OCI-LY1 (cell line): ENCODE measurements around the gene IDH3A.

ENCODE experiments used
- H2AFZ ChIP-seq: fragments of 200-600 bp; sonication (generic), shearing (Covaris generic); 2 replicates; pipeline ENCODE4 v1.6.0; 2014; ENCODE audit warnings: antibody characterized with exemption, mild to moderate bottlenecking, low read length
- H3F3A ChIP-seq: fragments of 200-600 bp; sonication (generic), shearing (Covaris generic); 2 replicates; pipeline ENCODE4 v1.6.0; 2014; ENCODE audit warnings: mild to moderate bottlenecking, antibody characterized with exemption, low read length, moderate library complexity; ENCODE audit not compliant: insufficient read depth
- H3K27ac ChIP-seq: fragments of 200-600 bp; sonication (generic); 2 replicates; pipeline ENCODE4 v1.5.1; 2014; ENCODE audit warnings: low read length, mixed run types, mild to moderate bottlenecking, low read depth; ENCODE audit not compliant: poor library complexity, severe bottlenecking
- H3K27me3 ChIP-seq: fragments of 200-600 bp; sonication (generic); 2 replicates; pipeline ENCODE4 v1.6.0; 2014; ENCODE audit warnings: antibody characterized with exemption, mild to moderate bottlenecking, low read length, moderate library complexity; ENCODE audit not compliant: insufficient read depth
- H3K36me3 ChIP-seq: fragments of 200-600 bp; sonication (generic); 2 replicates; pipeline ENCODE4 v1.6.1; 2014; ENCODE audit warnings: mild to moderate bottlenecking, antibody characterized with exemption, low read length, moderate library complexity, mixed read lengths; ENCODE audit not compliant: insufficient read depth
- H3K4me1 ChIP-seq: fragments of 200-600 bp; sonication (generic); 2 replicates; pipeline ENCODE4 v1.5.1; 2014; ENCODE audit warnings: mild to moderate bottlenecking, low read length, moderate library complexity; ENCODE audit not compliant: insufficient read depth, severe bottlenecking
- H3K4me2 ChIP-seq: fragments of 200-600 bp; sonication (generic), shearing (Covaris generic); 2 replicates; pipeline ENCODE4 v1.6.1; 2014; ENCODE audit warnings: low read length
- H3K4me3 ChIP-seq: fragments of 200-600 bp; sonication (generic); 2 replicates; pipeline ENCODE4 v1.5.1; 2014; ENCODE audit warnings: low read length, low read depth, mild to moderate bottlenecking, mixed read lengths; ENCODE audit not compliant: poor library complexity, severe bottlenecking
- H3K79me2 ChIP-seq: fragments of 200-600 bp; shearing (Covaris generic); 2 replicates; pipeline ENCODE4 v1.6.1; 2016; ENCODE audit warnings: mixed run types, low read length, mixed read lengths; ENCODE audit not compliant: insufficient read depth
- H3K9ac ChIP-seq: fragments of 200-600 bp; sonication (generic), shearing (Covaris generic); 2 replicates; pipeline ENCODE4 v1.6.1; 2014; ENCODE audit warnings: mild to moderate bottlenecking, low read length, mixed read lengths
- H3K9me2 ChIP-seq: fragments of 200-600 bp; sonication (generic), shearing (Covaris generic); 2 replicates; pipeline ENCODE4 v1.6.1; 2014; ENCODE audit warnings: low read depth, mild to moderate bottlenecking, low read length, mixed read lengths
- H3K9me3 ChIP-seq: fragments of 200-600 bp; shearing (Covaris generic); 2 replicates; pipeline ENCODE4 v1.6.1; 2014; ENCODE audit warnings: low read length, mixed read lengths
- H4K20me1 ChIP-seq: fragments of 200-600 bp; sonication (generic), shearing (Covaris generic); 2 replicates; pipeline ENCODE4 v1.6.0; 2016; ENCODE audit warnings: mild to moderate bottlenecking, low read length; ENCODE audit not compliant: insufficient read depth
- EZH2 ChIP-seq: fragments of 200-600 bp; sonication (generic), shearing (Covaris generic); IDR thresholded peaks from 2 replicates; pipeline ENCODE4 v1.8.0; 2017; ENCODE audit warnings: borderline replicate concordance, mixed run types, mild to moderate bottlenecking, antibody characterized with exemption, low read length, moderate library complexity, mixed read lengths
- TF ChIP-seq, protein P1 (sequence below): fragments of 200-600 bp; sonication (generic), shearing (Covaris generic); IDR thresholded peaks from 2 replicates; pipeline ENCODE4 v1.5.1; 2017; ENCODE audit warnings: mild to moderate bottlenecking, antibody characterized with exemption, low read length, moderate library complexity, mixed read lengths

IDH3A gene

GRCh38 chr15:78155355-78155939, 6.3 kb downstream of the IDH3A start:
- Histone ChIP-seq H3K27ac (no peak overlapping the region), H3F3A (no peaks in the 10 kb centered on the region), H3K79me2 (peaks cover 35% of the 10 kb centered on the region), H3K9me3 (no peaks in the 10 kb centered on the region), H3K9ac (no peak overlapping the region), H3K4me3 (no peak overlapping the region), H3K27me3 (no peaks in the 10 kb centered on the region), H3K4me2 (no peak overlapping the region), H2AFZ (no peak overlapping the region), H3K9me2 (no peaks in the 10 kb centered on the region), H3K36me3 (peaks cover 33% of the 10 kb centered on the region), H4K20me1 (no peaks in the 10 kb centered on the region), H3K4me1 (peaks cover 7% of the 10 kb centered on the region)
- no peak for TF ChIP-seq EZH2
- TF ChIP-seq, protein P1, sequence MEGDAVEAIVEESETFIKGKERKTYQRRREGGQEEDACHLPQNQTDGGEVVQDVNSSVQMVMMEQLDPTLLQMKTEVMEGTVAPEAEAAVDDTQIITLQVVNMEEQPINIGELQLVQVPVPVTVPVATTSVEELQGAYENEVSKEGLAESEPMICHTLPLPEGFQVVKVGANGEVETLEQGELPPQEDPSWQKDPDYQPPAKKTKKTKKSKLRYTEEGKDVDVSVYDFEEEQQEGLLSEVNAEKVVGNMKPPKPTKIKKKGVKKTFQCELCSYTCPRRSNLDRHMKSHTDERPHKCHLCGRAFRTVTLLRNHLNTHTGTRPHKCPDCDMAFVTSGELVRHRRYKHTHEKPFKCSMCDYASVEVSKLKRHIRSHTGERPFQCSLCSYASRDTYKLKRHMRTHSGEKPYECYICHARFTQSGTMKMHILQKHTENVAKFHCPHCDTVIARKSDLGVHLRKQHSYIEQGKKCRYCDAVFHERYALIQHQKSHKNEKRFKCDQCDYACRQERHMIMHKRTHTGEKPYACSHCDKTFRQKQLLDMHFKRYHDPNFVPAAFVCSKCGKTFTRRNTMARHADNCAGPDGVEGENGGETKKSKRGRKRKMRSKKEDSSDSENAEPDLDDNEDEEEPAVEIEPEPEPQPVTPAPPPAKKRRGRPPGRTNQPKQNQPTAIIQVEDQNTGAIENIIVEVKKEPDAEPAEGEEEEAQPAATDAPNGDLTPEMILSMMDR: no peak

- no peaks in the 10 kb centered on the region for H3K4me1 ChIP-seq
- H3F3A ChIP-seq: no peaks in the 10 kb centered on the region
- no peak overlapping the region for H3K27ac ChIP-seq
- no peak overlapping the region for H3K4me3 ChIP-seq
- no peak overlapping the region for H3K4me2 ChIP-seq
- H3K9ac ChIP-seq: no peak overlapping the region
- no peak overlapping the region for H2AFZ ChIP-seq
- peaks cover 42% of the 10 kb centered on the region for H3K36me3 ChIP-seq
- no peaks in the 10 kb centered on the region for H3K9me2 ChIP-seq
- no peaks in the 10 kb centered on the region for H4K20me1 ChIP-seq
- H3K27me3 ChIP-seq: no peaks in the 10 kb centered on the region
- no peaks in the 10 kb centered on the region for H3K9me3 ChIP-seq
- H3K79me2 ChIP-seq: peaks cover 25% of the 10 kb centered on the region
- TF ChIP-seq, protein P1: no peak
- TF ChIP-seq EZH2: no peak
Observed at GRCh38 chr15:78156653-78157052, 7.5 kb downstream of the IDH3A start.

GRCh38 chr15:78157203-78157602, 8.0 kb downstream of the IDH3A start:
- Histone ChIP-seq H3K9ac (no peak overlapping the region), H4K20me1 (no peaks in the 10 kb centered on the region), H3K4me3 (no peak overlapping the region), H2AFZ (no peak overlapping the region), H3F3A (no peaks in the 10 kb centered on the region), H3K9me2 (no peaks in the 10 kb centered on the region), H3K27ac (no peak overlapping the region), H3K36me3 (peaks cover 47% of the 10 kb centered on the region), H3K79me2 (peaks cover 23% of the 10 kb centered on the region; the same call in 1 of the 2 replicates), H3K4me1 (no peaks in the 10 kb centered on the region), H3K9me3 (no peaks in the 10 kb centered on the region), H3K4me2 (no peak overlapping the region), H3K27me3 (no peaks in the 10 kb centered on the region)
- TF ChIP-seq, protein P1: no peak
- TF ChIP-seq EZH2: no peak
